Inflammatory macrophage (primary cell): ENCODE measurements around the gene CACNB4.
A peak's percentile ranks its signal among the peaks of the same experiment; 100 is the strongest.

Source experiments
- DNase-seq, 2 donors: peaks; one replicate each; pipeline ENCODE4 v3.0.0-alpha.2; 2020 to 2022

CACNB4 gene

DNA sequence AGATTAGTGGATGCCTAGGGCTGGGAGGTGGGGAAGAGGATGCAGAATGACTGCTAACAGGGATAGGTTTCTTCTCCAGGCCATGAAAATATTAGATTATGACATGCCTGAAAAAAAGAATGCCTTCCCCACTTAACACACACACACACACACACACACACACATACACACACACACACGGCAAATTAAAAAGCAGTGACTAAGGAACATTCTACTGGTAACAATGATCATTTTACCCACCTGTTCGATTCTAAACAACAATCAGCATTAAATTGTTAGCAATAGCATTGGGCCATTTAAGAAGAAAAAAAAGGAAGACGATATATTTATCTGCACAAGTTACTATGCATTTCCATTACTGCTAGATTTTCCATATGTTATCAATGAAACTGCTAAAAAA is 10.8 kb downstream of the CACNB4 start:
- DNase-seq = no peak

DNA sequence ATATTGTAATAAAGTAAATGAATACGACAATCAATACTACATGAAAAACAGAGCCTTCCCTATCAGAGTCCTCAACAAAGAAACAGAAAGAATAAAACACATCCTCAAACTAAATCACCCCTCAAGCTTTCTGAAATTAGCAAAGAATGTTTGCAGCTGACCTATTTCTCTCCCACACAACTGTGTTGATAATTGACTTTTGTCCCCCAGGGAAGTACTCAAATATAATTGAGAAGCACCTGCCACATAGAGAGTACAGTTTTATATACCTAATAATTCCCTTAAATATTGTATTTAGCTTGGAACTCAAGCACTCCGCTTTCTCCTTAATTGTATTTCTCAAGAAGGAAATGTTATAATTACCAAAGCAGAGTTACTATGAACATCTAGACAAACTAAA is 12.6 kb downstream of the CACNB4 start:
- no peak for DNase-seq

DNA sequence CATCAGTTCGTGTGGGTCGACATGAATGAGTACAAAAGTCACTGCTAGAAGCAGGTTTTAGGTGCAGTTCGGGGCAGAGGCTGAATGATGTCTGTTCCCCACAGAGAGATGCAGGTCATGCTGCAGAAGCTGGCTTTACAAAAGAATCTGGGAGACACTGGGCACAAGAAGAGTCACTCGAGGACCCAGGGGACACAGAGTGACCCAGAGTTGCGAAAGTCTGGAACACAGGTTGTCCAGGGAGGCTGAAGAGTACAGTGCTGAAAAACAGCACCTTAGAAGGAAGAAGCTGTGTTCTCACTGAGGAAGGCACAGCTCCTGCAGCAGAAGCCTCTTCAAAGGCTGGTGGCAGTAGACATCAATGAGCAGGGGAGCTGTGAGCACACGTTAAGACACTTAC is 14.8 kb downstream of the CACNB4 start:
- DNase-seq = no peak

DNA sequence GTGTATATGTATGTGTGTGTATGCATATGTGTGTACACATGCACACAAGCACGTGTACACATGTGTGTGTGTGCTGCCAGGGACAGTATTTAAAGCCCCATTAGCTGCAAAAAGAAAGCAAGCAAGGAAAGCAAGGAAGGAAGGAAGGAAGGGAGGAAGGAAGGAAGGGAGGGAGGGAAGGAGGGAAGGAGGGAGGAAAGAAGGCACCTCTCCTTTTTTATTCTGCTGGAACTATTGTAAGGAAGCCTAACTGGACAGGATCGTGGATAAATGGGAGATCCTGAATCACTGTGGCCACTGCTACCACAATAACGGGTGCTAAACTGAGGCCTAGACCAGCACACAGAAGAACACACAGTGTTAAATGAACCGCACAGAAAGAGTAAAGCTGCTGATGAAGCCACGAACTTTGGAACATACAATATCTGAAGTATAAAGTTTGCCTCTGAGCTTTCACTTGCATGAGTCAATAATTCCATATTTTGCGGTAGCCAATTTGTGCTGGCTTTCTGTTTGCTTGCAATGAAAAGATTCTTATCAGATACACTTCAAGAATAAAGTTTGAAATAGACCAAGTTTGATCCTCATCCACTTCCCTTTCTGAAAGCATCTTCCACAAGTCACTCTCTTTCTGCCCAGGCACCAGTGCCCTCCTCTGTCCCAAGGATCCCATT is 15.5 kb downstream of the CACNB4 start:
- DNase-seq = no peak

DNA sequence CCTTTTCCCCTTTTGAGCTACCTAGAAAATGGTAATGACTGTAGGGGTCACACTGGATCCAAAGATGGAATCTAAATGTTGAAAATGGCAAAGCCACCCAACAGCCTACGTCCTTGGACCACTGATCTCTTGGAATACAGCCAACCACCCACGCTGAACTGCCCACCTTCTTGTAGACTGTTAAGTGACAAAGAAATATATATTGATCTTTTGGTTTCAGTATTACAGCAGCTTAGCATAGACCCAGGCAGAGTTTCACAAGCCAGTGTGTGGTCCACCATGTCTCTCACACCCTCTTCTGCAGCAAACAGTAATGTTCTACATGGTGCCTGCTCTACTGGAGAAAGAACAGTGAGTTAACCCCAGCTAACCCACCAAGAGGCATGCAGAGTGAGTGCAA is 20.2 kb downstream of the CACNB4 start:
- no peak for DNase-seq

DNA sequence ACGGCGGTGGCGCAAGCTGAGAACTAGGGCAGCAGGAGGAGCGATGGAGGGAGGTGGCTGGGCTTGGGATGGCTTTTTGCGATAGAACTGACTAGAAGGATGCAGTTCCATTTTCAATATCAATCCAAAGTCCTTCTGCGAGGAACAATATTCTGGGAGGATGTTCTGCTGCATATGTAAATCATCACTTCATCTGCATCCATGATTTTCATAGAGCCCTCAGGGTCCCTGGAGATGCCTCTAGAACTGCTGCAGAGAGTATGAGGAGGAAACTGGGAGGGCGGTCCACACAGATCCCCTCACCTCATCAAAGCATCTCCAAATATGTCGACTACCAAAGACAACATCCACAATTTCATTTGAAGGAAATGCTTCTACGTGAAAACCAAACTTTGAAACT is 20.8 kb downstream of the CACNB4 start:
- DNase-seq = no peak

DNA sequence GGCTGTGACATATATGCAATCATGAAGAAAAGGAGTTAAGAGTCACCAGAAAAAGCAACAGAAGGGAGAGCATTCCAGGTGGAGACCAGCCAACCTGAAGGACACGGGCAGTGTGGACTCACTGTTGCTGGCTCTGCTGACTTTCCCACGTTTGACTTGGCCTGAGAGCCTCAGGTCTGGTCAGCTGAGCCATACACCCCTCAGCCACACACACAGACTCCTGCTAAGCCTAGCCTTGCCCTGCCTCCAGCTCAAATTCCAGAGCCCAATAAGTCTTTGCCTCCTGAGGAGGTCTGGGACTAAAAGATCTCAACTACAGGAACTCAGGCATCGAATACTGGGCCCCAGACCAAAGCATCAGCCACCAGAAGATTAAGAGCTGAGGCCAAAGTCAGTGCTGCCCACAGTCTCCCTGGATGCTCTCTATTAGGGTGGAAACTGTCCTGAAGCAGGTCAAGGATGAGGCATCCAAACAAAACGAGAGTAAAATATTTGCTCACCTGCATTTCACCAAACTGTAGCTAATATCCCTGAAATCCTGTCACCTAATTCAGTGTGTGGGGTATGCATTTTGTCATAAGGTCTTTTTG is 23.3 kb downstream of the CACNB4 start:
- no peak for DNase-seq

DNA sequence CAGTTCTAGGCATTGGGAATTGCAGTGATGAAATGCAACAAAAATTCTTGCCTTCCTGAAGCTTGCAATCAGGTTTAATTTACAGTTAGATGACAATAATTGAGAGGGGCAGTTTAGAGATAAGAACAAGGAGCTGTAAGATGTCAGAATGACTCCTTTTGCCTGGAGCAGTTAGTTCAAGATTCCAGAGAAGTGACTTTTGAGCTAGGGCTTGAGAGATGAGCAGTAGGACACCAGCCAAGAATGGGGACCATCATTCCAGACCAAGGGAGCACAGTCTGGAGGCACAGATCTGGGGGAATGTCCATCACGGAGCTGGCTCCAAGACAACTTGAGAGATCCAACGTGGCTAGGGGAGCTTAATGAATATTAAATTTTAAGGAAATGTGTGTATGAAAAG is 26.8 kb downstream of the CACNB4 start:
- no peak for DNase-seq

DNA sequence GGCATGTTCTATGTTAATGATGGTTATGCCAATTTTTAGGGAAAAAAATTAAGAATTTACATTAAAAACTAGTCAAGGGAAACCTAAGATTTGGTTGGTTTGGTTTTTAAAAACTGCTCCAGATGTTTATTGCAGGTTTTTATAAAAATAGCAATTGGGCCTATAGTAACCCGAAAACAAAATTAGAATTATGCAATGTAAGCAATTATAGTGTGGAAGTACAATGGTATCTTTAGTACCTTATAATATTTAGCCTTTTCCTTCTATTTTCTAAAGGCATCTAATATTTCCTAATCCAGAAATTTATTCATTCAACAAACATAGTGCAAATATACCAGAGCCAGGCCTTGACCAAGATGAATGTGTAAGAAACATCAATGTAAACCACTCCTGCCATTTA is 27.3 kb downstream of the CACNB4 start:
- no peak for DNase-seq

DNA sequence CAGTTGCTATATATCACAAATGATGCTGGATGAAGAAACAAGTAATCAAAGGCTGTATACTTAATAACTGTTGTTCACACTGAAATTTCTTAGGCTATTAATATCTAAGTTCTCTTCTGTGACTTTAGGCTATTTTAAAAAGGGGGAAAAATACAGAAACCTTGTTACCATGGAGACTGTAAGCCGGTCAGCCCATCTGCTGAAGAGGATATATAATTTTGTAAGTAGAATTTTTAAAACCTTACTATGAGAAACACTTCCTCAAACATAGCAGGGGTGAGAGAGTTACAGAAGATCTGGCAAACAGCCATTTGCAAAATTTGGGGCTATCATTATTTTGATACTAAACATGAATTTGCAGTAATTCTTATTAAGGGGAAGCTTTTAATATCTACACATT is 27.8 kb downstream of the CACNB4 start:
- peak in 1 of 2 donors; percentile 43 for DNase-seq

DNA sequence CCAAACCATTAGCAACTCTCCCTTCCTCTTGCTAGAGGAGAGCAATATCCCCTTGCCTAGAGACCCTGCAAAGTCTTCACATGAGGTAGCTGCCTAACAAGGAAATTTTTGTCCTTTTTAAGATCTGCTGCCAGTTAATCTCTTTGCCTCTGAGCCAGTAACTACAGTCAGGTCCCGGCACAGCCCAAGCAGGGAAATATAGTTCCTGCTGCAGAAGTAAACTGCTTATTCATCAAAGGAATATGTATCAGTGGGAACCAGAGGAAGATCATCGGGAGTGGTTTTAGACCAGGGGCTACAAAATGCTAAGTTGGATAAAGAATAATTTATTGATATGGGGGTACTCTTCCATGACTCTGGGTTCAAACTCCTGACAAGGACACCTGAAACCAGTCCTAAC is 30.6 kb downstream of the CACNB4 start:
- DNase-seq = no peak

DNA sequence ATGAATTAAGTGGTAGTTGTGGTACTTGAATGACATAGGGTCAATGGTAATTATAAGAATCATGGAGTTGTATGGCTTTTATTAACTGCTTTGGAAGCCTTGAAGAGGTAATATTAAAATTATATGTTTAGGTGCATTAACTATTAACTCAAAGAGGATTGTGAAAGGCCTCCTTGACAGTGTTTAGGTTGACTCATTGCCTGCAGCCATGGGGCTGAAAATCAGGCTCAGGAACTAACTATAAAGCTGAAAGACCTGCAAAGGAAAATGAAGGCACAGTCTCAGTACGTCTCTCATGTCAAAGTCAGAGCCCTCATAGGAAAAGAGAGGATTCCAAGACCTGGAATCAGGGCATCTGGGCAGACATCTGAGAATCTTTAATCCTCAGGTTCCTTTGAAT is 31.0 kb downstream of the CACNB4 start:
- DNase-seq = no peak

DNA sequence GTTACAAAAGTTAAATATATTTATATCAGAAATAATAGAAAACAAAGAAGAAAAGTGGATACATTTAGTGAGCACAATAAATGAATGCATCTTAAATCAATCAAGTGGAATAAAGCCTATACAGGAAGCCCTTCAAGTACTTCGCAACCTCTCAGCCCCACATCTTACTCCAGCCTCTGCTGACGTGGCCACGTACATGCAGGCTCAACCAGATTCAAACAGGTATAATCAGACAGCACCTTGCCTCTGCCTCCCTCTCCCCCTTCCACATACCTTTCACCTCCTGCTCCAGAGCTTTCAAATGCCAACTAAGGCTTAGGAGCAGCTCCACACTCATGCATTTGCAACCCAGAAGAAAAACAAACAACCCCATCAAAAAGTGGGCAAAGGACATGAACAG is 32.9 kb downstream of the CACNB4 start:
- DNase-seq = no peak

DNA sequence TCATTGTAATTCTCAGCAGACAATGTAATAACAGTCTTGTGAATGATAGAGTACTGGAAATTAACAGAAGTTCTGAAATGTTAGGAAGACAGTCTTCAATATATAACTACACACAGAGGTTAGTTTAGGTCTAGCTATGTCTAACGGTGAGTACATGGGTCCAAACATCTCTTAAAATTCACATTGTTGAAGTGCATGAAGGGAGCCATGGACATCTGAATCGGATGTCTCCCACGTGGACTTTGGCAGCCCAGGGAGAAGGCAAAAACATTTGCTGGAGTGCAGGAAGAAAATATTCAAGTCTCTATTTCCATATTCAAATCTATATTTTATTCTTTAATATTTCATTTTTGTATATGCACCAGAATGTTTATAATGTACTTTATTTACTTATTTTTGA is 34.8 kb downstream of the CACNB4 start:
- DNase-seq = no peak

DNA sequence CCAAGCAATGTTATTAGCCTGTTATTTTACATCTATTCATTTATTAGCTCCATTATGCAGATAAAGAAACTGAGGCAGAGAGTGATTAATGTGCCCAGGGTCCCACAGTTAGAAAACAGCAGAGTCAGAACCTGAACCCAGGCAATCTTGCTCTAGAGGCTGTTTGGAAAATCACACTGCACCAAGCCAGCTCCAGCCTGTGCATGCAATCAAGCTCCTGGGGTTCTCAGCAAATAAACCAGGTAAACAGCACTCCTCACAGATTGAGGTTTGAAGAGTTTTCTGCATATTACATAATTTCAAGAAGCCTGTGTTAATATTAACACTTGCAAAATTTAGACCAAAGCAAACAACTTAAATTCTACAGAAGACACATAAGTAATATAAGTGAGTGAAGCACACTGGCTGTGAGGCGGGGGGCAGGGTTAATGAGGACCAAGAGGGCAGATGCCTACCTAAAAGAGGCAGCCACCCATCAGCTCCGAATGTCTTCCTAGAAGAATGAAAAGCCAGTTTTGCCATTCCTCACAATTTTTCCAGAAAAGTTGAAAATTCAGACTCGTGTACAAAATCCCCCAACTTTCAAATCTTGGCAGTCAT is 35.4 kb downstream of the CACNB4 start:
- DNase-seq = no peak

DNA sequence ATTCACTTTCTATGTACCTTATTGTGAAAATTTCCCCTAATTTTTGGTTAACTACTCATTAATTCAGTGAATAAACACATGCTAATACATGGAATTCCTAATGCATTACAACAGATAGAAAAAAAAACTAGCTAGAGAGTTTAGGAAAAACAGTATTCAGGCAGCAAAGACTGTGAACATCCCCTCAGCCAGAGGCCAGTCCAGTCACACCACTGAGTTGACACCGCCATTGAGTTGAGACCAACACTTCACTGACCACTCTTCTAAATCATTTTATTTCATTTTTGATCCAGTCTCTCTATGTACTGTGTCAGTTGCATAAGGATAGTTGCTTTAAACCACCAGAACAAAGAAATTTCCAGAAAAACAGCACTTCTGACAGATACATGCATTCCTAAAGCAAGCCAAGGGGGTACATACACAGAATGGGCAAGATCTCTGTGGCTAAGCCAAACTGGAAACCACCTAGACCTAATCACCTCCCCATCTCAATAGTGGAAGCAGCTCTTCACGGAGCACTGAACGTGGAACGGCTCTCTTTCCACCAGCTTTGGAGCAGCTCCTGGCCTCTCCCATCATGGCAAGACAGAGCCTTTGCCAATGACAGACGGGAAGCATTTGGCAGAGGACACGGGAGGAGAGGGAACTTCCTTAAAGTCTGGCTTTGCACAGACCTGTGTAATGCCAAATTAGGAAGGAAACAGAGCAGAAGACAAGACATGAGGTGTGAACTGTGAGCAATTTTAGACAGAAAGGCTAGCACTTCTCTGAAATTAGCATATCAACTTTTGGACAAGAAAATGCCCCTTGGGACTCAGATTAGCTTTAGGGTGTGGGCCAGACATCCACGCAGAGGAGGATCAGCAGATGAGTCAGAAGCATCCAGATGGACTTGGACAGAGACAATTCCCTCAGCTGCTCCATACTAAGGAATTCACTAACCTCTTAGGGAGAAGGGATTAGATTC is 36.4 kb downstream of the CACNB4 start:
- DNase-seq = peak; percentile 20 to 21

DNA sequence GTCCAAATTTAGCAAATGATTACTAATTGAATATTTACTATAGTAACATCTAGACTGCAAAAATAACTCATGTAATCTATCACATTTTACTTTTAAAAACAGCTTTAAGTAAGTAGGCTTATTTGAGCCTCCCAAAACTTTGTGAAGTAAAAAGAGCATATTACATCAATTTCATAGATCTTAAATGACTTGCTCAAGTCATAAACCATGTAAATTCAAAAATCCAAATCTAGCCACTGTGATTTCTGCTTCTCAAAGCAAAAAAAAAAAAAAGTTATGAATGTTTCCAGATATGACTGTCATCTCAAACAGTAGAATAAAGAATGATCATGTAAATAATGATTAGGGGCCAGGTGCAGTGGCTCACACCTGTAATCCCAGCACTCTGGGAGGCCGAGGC is 37.5 kb downstream of the CACNB4 start:
- no peak for DNase-seq

DNA sequence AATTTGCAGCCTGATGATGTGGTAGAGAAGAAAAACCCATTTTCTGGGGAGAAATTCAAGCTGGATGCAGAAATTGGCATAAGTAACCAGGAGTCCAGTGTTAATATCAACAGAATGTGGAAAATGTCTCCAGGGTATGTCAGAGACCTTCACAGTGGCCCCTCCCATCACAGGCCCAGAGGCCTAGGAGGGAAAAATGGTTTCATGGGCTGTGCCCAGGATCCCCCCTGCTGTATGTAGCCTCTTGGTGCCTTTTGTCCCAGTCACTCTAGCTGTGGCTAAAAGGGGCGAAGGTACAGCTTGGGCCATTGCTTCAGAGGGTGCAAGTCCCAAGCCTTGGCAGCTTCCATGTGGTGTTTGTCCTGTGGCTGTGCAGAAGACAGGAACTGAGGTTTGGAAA is 40.2 kb downstream of the CACNB4 start:
- no peak for DNase-seq

DNA sequence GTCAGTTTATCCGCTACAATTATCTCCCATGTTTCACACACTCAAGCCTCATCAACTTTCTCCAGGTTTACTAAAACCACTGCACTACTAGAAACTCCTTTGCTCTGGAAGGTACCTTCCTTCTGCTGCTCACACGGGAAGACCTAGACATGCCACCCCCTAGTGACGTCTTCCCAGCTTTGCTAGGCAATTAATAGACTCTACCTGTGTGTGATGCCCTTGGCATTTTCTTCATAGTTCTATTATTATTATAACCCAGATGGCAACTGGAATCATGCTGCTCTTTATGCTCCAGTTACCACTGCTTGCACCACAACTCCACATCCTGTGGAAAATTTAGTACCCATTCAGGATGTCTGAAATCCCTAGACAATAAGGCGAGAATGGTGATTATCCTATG is 42.4 kb downstream of the CACNB4 start:
- DNase-seq = no peak

DNA sequence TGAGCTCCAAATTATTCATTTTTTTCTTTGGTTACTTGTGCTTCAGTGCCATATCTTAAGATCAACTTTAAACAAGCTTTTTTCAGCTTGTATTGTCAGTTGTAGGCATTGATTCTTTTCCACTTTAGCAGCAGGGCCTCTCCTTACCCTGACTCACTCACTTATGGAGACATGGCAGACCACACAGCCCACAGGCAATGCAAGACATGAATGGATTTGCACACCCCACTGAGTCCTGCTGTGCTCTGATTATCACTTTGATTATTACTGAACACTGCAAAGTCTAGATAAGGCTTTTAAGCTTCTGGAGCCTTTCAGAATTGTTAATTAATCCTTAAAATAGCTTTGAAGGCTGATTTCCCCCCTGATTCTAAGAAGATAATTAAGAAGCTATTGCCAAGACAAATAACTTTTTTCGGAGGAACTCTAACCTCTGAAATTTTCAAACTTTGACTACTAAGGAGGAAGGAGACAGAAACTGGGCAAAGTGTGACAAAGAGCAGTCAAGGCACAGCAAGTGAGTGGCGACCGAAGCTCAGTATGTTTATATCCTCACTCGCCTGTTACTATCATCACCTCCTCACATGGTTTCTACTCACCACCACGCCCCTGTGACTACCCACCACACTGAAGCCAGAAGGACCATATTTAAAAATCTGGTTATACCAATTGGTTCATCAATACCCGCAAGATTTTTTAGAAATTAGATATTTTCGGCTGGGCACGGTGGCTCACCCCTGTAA is 43.3 kb downstream of the CACNB4 start:
- DNase-seq = peak; percentile 19 to 36

DNA sequence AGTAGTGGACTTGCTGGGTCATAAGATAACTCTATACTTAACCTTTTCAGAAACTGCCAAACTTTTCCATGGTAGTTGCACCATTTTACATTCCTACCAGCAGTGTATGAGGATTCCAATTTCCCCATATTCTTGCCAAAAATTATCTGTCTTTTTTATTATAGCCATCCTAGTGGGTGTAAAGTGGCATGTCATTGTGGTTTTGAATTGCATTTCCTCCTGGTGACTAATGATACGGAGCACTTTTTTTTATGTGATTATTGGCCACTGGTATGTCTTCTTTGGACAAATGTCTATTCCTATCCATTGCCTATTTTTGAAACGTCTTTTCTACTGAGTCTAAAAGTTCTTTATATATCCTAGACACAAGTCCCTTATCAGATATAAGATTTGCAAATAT is 44.3 kb downstream of the CACNB4 start:
- peak; percentile 56 to 80 for DNase-seq

DNA sequence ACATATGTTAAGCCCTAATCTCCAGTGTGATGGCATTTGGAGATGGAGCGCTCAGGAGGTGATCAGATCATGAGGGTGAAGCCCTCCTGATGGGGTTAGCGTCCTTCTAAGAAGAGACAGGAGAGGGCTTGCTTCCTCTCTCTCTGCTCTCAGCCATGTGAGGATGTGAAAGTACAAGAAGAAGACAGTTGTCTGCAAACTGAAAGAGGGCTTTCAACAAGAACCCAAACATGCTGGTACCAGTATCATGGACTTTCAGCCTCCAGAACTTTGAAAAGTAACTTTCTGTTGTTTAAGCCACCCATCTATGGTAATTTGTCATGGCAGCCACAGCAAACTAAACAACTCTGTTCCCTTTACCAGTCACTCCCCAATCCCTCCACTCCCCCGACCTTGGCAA is 47.4 kb downstream of the CACNB4 start:
- DNase-seq = peak in 1 of 2 donors; percentile 15

DNA sequence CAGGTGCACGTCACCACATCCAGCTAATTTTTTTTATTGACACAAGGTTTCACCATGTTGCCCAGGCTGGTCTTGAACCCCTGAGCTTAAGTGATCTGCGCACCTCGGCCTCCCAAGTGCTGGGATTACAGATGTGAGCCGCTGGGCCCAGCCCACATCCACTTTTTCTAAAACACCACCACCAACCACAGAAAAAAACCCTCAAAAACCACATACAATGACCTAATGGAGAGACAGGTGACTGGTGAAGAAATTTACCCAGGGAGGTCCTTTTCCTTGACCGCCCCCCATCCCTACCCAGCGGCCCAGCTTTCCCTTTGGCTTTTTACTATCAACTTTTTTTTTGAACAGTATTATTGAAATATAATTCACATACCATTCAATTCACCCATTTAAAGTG is 47.9 kb downstream of the CACNB4 start:
- no peak for DNase-seq
